IMR-90 (cell line): ENCODE measurements around the gene HOXB7.

Experiments used
- BHLHE40 ChIP-seq: fragments of 150-350 bp; IDR thresholded peaks from 2 replicates; pipeline ENCODE4 v1.6.1; 2016; ENCODE audit warnings: mild to moderate bottlenecking, low read depth, low read length
- CEBPB ChIP-seq: IDR thresholded peaks from 2 replicates; pipeline ENCODE4 v1.6.1; 2012; ENCODE audit warnings: low read depth, low read length, improper control_type of control experiment
- CTCF ChIP-seq: conservative IDR thresholded peaks from 2 replicates; pipeline ENCODE4 v1.5.1; 2012; ENCODE audit warnings: mild to moderate bottlenecking, low read depth, low read length, improper control_type of control experiment
- FOS ChIP-seq: fragments of 150-350 bp; IDR thresholded peaks from 2 replicates; pipeline ENCODE4 v1.6.1; 2016; ENCODE audit warnings: low read depth, low read length
- MAZ ChIP-seq: IDR thresholded peaks from 2 replicates; pipeline ENCODE4 v1.6.1; 2012; ENCODE audit warnings: low read depth, mild to moderate bottlenecking, low read length, improper control_type of control experiment, moderate library complexity, borderline replicate concordance
- MXI1 ChIP-seq: IDR thresholded peaks from 2 replicates; pipeline ENCODE4 v1.6.1; 2012; ENCODE audit warnings: low read depth, mild to moderate bottlenecking, low read length, moderate library complexity, borderline replicate concordance
- POLR2A ChIP-seq: IDR thresholded peaks from 2 replicates; pipeline ENCODE4 v1.6.1; 2012; ENCODE audit warnings: mild to moderate bottlenecking, low read depth, low read length
- RAD21 ChIP-seq: IDR thresholded peaks from 2 replicates; pipeline ENCODE4 v1.6.1; 2012; ENCODE audit warnings: low read length, improper control_type of control experiment
- SMC3 ChIP-seq: fragments of 150-350 bp; IDR thresholded peaks from 2 replicates; pipeline ENCODE4 v1.6.1; 2016; ENCODE audit warnings: low read depth, mild to moderate bottlenecking, antibody characterized with exemption, low read length, moderate library complexity

GRCh38 chr17:48647103-48647962 is 36.5 kb upstream of the HOXB7 start:
- TF ChIP-seq CTCF: no peak
- TF ChIP-seq POLR2A: no peak
- no peak for TF ChIP-seq BHLHE40
- no peak for TF ChIP-seq SMC3
- TF ChIP-seq MXI1: no peak
- TF ChIP-seq FOS: no peak
- TF ChIP-seq RAD21: no peak
- no peak for TF ChIP-seq CEBPB
- TF ChIP-seq MAZ: no peak
